ENCODE data around the gene KRT1.
A peak's percentile ranks its signal among the peaks of the same experiment; 100 is the strongest.

DNA sequence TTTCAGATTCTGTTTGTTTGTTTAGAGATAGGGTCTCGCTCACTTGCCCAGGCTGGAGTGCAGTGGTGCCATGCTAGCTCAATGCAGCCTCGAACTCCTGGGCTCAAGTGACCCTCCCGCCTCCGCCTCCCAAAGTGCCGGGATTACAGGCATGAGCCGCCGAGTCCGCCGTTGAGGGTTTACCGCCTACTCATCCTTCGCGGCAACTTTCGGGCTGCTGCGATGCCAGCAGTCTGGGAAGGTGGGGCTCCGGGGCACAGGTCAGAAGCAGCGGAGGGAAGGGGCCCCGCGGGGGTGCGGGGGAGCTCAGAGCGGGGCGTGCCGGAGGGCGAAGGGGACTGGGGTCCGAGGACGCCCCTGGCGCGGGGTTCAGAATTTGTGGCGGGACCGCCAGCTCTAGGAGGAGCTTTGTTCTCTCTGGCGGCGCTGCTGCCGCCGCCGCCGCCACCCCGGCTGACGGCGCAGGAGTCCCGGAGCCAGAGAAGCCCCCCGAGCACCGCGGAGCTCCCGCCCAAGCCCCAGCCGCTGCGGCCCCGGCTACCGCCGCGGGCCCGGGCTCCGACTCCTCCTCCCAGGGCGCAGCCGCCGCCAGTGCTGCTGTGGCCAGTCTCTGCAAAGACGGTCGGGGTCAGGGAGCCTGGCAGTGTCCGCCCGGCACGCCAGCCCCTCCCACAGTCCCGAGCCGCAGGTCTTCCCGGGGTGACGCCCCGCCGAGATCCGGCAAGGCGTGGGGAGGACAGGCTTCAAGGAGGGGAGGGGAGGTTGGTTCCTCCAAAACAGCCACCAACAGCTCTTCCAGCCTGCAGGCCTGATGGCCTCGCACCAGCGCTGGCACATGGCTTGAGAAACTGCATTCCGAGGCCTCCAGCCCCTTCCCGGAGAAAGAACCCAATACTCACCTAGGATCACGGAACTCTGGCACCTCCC is 34.0 kb upstream of the KRT1 start:
- TF ChIP-seq, protein P1, sequence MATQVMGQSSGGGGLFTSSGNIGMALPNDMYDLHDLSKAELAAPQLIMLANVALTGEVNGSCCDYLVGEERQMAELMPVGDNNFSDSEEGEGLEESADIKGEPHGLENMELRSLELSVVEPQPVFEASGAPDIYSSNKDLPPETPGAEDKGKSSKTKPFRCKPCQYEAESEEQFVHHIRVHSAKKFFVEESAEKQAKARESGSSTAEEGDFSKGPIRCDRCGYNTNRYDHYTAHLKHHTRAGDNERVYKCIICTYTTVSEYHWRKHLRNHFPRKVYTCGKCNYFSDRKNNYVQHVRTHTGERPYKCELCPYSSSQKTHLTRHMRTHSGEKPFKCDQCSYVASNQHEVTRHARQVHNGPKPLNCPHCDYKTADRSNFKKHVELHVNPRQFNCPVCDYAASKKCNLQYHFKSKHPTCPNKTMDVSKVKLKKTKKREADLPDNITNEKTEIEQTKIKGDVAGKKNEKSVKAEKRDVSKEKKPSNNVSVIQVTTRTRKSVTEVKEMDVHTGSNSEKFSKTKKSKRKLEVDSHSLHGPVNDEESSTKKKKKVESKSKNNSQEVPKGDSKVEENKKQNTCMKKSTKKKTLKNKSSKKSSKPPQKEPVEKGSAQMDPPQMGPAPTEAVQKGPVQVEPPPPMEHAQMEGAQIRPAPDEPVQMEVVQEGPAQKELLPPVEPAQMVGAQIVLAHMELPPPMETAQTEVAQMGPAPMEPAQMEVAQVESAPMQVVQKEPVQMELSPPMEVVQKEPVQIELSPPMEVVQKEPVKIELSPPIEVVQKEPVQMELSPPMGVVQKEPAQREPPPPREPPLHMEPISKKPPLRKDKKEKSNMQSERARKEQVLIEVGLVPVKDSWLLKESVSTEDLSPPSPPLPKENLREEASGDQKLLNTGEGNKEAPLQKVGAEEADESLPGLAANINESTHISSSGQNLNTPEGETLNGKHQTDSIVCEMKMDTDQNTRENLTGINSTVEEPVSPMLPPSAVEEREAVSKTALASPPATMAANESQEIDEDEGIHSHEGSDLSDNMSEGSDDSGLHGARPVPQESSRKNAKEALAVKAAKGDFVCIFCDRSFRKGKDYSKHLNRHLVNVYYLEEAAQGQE (IDR thresholded peaks at IDR 0.05) = no peak
- TF ChIP-seq, protein P2, sequence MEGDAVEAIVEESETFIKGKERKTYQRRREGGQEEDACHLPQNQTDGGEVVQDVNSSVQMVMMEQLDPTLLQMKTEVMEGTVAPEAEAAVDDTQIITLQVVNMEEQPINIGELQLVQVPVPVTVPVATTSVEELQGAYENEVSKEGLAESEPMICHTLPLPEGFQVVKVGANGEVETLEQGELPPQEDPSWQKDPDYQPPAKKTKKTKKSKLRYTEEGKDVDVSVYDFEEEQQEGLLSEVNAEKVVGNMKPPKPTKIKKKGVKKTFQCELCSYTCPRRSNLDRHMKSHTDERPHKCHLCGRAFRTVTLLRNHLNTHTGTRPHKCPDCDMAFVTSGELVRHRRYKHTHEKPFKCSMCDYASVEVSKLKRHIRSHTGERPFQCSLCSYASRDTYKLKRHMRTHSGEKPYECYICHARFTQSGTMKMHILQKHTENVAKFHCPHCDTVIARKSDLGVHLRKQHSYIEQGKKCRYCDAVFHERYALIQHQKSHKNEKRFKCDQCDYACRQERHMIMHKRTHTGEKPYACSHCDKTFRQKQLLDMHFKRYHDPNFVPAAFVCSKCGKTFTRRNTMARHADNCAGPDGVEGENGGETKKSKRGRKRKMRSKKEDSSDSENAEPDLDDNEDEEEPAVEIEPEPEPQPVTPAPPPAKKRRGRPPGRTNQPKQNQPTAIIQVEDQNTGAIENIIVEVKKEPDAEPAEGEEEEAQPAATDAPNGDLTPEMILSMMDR (IDR thresholded peaks at IDR 0.05) = no peak
- TF ChIP-seq POLR2A (IDR thresholded peaks at IDR 0.05; ENCODE audit: low read length) (no peak), MAFK (IDR thresholded peaks at IDR 0.05; ENCODE audit: partially characterized antibody) (no peak), MYC (IDR thresholded peaks at IDR 0.05; ENCODE audit: borderline replicate concordance, low read length) (no peak), JUN (IDR thresholded peaks at IDR 0.05) (no peak), CHD4 (IDR thresholded peaks at IDR 0.05; ENCODE audit: borderline replicate concordance) (no peak), GATA3 (IDR thresholded peaks at IDR 0.05; ENCODE audit: borderline replicate concordance) (no peak), RFX5 (IDR thresholded peaks at IDR 0.05) (no peak)
- TF ChIP-seq, protein P3, sequence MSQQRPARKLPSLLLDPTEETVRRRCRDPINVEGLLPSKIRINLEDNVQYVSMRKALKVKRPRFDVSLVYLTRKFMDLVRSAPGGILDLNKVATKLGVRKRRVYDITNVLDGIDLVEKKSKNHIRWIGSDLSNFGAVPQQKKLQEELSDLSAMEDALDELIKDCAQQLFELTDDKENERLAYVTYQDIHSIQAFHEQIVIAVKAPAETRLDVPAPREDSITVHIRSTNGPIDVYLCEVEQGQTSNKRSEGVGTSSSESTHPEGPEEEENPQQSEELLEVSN (IDR thresholded peaks at IDR 0.05; ENCODE audit: borderline replicate concordance, low read depth) = peak; percentile 85
- TF ChIP-seq, protein P4, sequence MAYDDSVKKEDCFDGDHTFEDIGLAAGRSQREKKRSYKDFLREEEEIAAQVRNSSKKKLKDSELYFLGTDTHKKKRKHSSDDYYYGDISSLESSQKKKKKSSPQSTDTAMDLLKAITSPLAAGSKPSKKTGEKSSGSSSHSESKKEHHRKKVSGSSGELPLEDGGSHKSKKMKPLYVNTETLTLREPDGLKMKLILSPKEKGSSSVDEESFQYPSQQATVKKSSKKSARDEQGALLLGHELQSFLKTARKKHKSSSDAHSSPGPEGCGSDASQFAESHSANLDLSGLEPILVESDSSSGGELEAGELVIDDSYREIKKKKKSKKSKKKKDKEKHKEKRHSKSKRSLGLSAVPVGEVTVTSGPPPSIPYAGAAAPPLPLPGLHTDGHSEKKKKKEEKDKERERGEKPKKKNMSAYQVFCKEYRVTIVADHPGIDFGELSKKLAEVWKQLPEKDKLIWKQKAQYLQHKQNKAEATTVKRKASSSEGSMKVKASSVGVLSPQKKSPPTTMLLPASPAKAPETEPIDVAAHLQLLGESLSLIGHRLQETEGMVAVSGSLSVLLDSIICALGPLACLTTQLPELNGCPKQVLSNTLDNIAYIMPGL (CRISPR knock-in tag; IDR thresholded peaks at IDR 0.05; ENCODE audit: borderline replicate concordance) = no peak
